HepG2 (cell line): ENCODE data around the gene GNL1. TPM values are rescaled to one million over a fixed set of nuclear protein-coding genes. Genes with fewer than 3 reads are reported as not detected.

Experiments
- ELF4 ChIP-seq: sonication (generic); formaldehyde crosslinking; IDR thresholded peaks from 2 replicates; pipeline ENCODE4 v1.5.0; 2020; ENCODE audit warnings: missing genetic modification reagents, mild to moderate bottlenecking, moderate library complexity, borderline replicate concordance
- ETV6 ChIP-seq: sonication (generic); formaldehyde crosslinking; conservative IDR thresholded peaks from 2 replicates; pipeline ENCODE4 v1.4.0; 2020; ENCODE audit warnings: missing genetic modification reagents
- HDAC2 ChIP-seq: sonication (generic); formaldehyde crosslinking; IDR thresholded peaks from 2 replicates; pipeline ENCODE4 v1.4.0; 2020; ENCODE audit warnings: missing genetic modification reagents
- IKZF4 ChIP-seq: sonication (generic); formaldehyde crosslinking; IDR thresholded peaks from 2 replicates; pipeline ENCODE4 v1.5.1; 2020; ENCODE audit warnings: borderline replicate concordance, mild to moderate bottlenecking, low read depth, missing genetic modification reagents; ENCODE audit errors: not compliant biosample characterization
- KLF16 ChIP-seq, 2 experiments: sonication (generic) in 1 of 2; formaldehyde crosslinking in 1 of 2; IDR thresholded peaks; 2 replicates each; pipeline versions ENCODE4 v1.6.1 to v1.8.0; 2016 to 2023; ENCODE audit warnings: missing genetic modification reagents in 2 of 2, missing compliant biosample characterization in 1 of 2
- MAZ ChIP-seq, 2 experiments: sonication (generic) in 1 of 2; formaldehyde crosslinking in 1 of 2; IDR thresholded peaks; 2 replicates each; pipeline versions ENCODE4 v1.5.0 to v1.6.1; 2012 to 2020; ENCODE audit warnings: low read depth in 2 of 2, mild to moderate bottlenecking in 2 of 2, borderline replicate concordance in 1 of 2, improper control_type of control experiment in 1 of 2, low read length in 1 of 2, missing genetic modification reagents in 1 of 2, moderate library complexity in 1 of 2
- MIXL1 ChIP-seq: IDR thresholded peaks from 2 replicates; pipeline ENCODE4 v1.6.1; 2016
- NR2C2 ChIP-seq: sonication (generic); formaldehyde crosslinking; IDR thresholded peaks from 2 replicates; pipeline ENCODE4 v1.4.0; 2020; ENCODE audit warnings: missing genetic modification reagents, mild to moderate bottlenecking, moderate library complexity, borderline replicate concordance
- ONECUT2 ChIP-seq: sonication (generic); formaldehyde crosslinking; IDR thresholded peaks from 2 replicates; pipeline ENCODE4 v1.4.0; 2020; ENCODE audit warnings: missing genetic modification reagents
- POLR2A ChIP-seq, 2 experiments: IDR thresholded peaks; 2 replicates each; pipeline ENCODE4 v1.6.1; 2011; ENCODE audit warnings: low read depth in 2 of 2, low read length in 2 of 2, mild to moderate bottlenecking in 1 of 2, moderate library complexity in 1 of 2; ENCODE audit not compliant: insufficient read depth in 1 of 2
- POLR2AphosphoS5 ChIP-seq: IDR thresholded peaks from 2 replicates; pipeline ENCODE4 v1.6.1; 2012; ENCODE audit warnings: low read depth, low read length
- REST ChIP-seq, 2 experiments: IDR thresholded peaks; 2 replicates each; pipeline ENCODE4 v1.6.1; 2011 to 2012; ENCODE audit warnings: low read length in 2 of 2, borderline replicate concordance in 1 of 2, low read depth in 1 of 2, mild to moderate bottlenecking in 1 of 2, moderate library complexity in 1 of 2
- SP1 ChIP-seq, 2 experiments: fragments of 450-650 bp in 1 of 2; sonication (generic) in 1 of 2; formaldehyde crosslinking in 1 of 2; IDR thresholded peaks; 2 replicates each; pipeline versions ENCODE4 v1.4.0 to v1.6.1; 2016 to 2020; ENCODE audit warnings: missing genetic modification reagents in 1 of 2
- SRY ChIP-seq: sonication (generic); formaldehyde crosslinking; IDR thresholded peaks from 2 replicates; pipeline ENCODE4 v1.8.0; 2022; ENCODE audit warnings: mild to moderate bottlenecking, missing genetic modification reagents
- ZNF225 ChIP-seq: sonication (generic); formaldehyde crosslinking; IDR thresholded peaks from 2 replicates; pipeline ENCODE4 v1.4.0; 2020; ENCODE audit warnings: mild to moderate bottlenecking, missing genetic modification reagents
- ZNF567 ChIP-seq: sonication (generic); formaldehyde crosslinking; IDR thresholded peaks from 2 replicates; pipeline ENCODE4 v1.8.1; 2023; ENCODE audit warnings: mild to moderate bottlenecking, missing genetic modification reagents, borderline replicate concordance
- ZNF724P ChIP-seq: sonication (generic); formaldehyde crosslinking; IDR thresholded peaks from 2 replicates; pipeline ENCODE4 v1.8.0; 2022; ENCODE audit warnings: missing genetic modification reagents, borderline replicate concordance
- polyA plus RNA-seq, 8 experiments: library from polyadenylated mRNA; depleted of rRNA in 3 of 8; stranded (reverse) in 7 of 8; unstranded in 1 of 8; fragments of >200 nt; fragmentation: Illumina TruSeq in 4 of 8; extraction: Trizol in 4 of 8; gene quantifications; 2 replicates each; pipeline versions ENCODE4 v1.2.1 to v1.2.3, GENCODE V29; 2011 to 2016; ENCODE audit warnings: low read depth in 4 of 8, missing spikeins in 1 of 8, mixed read lengths in 1 of 8; ENCODE audit not compliant: insufficient read depth in 1 of 8
- total RNA-seq, 5 experiments: library from RNA; depleted of rRNA; stranded (reverse); fragments of >200 nt; fragmentation: Illumina TruSeq; extraction: Trizol; gene quantifications; 2 replicates each; pipeline ENCODE4 v1.2.3, GENCODE V29; 2016; ENCODE audit warnings: low read depth in 1 of 5
- TF ChIP-seq, protein P1 (sequence below): IDR thresholded peaks from 2 replicates; pipeline ENCODE4 v1.6.1; 2018; ENCODE audit warnings: missing genetic modification reagents, mild to moderate bottlenecking, missing compliant biosample characterization

Gene GNL1
- total and polyA plus RNA-seq, 2 of the 13 experiments (the other 11 are each of a cell fraction or from before 2014, with no cell fraction given) = 35.0 to 55.6 TPM

DNA sequence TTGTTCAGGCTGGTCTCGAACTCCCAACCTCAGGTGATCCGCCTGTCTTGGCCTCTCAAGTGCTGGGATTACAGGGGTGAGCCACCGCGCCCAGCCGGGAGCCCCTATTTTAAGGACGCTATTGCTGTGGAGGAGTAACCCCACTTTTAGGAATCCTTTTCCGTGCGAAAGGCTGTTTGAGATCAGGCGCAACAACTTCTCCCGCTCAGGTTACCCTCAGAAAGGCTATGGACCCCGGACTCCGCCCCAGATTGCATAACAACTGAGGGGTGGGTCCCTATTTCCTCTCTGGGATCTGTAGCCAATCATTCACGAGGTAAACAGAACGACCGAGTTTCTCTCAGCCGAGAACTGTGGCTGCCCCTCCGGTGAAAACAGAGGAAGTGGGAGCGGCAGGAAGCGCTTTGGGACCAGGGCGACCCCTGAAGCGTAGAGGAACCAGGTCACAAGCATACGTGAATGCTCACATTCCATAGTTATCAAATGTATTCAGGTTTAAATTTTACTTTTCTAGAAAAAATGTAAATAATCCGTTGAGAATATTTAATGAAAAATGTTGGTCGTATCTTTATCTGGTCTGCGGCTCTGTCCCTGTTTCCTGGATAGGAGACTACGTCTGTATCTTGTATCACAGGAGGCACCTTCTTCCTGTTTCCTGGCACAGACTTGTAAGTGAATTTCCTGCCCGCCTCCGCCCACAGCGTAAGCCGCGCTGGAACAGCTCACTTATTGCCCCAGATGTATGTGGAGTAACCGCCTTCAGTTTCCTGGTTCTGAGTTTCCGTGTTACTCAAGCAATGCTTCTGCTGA lies 40.1 kb downstream of the GNL1 start (continued):
- TF ChIP-seq MAZ (IDR thresholded peaks at IDR 0.05; ENCODE audit: borderline replicate concordance, low read depth, low read length) = 0 out of 2 replicates have a peak, but pooled peaks have one; percentile 35
- TF ChIP-seq MAZ (CRISPR knock-in tag; IDR thresholded peaks at IDR 0.05; ENCODE audit: low read depth) = 0 out of 2 replicates have a peak, but pooled peaks have one; percentile 28
- peak; percentile 30 for TF ChIP-seq HDAC2 (CRISPR knock-in tag)
- TF ChIP-seq ZNF567 (CRISPR knock-in tag) = peak; percentile 6; the same call in 1 of the 2 replicates
- TF ChIP-seq MIXL1 (CRISPR knock-in tag) = peak; percentile 76
- no peak; the same call in 1 of the 2 replicates for TF ChIP-seq ELF4 (CRISPR knock-in tag)
- TF ChIP-seq IKZF4 (CRISPR knock-in tag) = peak; percentile 66
- TF ChIP-seq ONECUT2 (CRISPR knock-in tag) = peak; percentile 13; the same call in 1 of the 2 replicates
- TF ChIP-seq, protein P1, sequence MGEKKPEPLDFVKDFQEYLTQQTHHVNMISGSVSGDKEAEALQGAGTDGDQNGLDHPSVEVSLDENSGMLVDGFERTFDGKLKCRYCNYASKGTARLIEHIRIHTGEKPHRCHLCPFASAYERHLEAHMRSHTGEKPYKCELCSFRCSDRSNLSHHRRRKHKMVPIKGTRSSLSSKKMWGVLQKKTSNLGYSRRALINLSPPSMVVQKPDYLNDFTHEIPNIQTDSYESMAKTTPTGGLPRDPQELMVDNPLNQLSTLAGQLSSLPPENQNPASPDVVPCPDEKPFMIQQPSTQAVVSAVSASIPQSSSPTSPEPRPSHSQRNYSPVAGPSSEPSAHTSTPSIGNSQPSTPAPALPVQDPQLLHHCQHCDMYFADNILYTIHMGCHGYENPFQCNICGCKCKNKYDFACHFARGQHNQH (CRISPR knock-in tag) = peak; percentile 96
- TF ChIP-seq SP1 (IDR thresholded peaks at IDR 0.05) = no peak
- TF ChIP-seq SP1 (CRISPR knock-in tag; IDR thresholded peaks at IDR 0.05) = peak; percentile 75; the same call in 1 of the 2 replicates
- peak in 1 of 2 experiments; percentile 47; a peak in 1 of 4 replicates for TF ChIP-seq REST (IDR thresholded peaks at IDR 0.05; ENCODE audit: borderline replicate concordance in 1 of 2, low read depth in 1 of 2, low read length in 2 of 2)
- TF ChIP-seq POLR2A (IDR thresholded peaks at IDR 0.05; ENCODE audit: insufficient read depth in 1 of 2, low read depth in 2 of 2, low read length in 2 of 2) = peak; percentile 78 to 89
- TF ChIP-seq ETV6 = peak; percentile 58; the same call in 1 of the 2 replicates
- TF ChIP-seq NR2C2 (CRISPR knock-in tag) = peak; percentile 78; the same call in 1 of the 2 replicates
- TF ChIP-seq ZNF724P (CRISPR knock-in tag) = 0 out of 2 replicates have a peak, but pooled peaks have one; percentile 33
- TF ChIP-seq ZNF225 (CRISPR knock-in tag) = peak; percentile 50
- TF ChIP-seq POLR2AphosphoS5 = peak; percentile 94
- TF ChIP-seq KLF16 (CRISPR knock-in tag; IDR thresholded peaks at IDR 0.05) = peak in 1 of 2 experiments; percentile 87; a peak in 2 of 4 replicates
- peak; percentile 83; the same call in 1 of the 2 replicates for TF ChIP-seq SRY (CRISPR knock-in tag)
